ENCODE measurements around the gene LRMDA.

- TF ChIP-seq ZNF449 (tag by site-specific recombination; IDR thresholded peaks at IDR 0.05) (no peak), PRDM4 (tag by site-specific recombination; IDR thresholded peaks at IDR 0.05) (no peak), CTCF (tag by site-specific recombination; IDR thresholded peaks at IDR 0.05) (no peak), MYNN (tag by site-specific recombination; IDR thresholded peaks at IDR 0.05; ENCODE audit: borderline replicate concordance) (no peak), ZNF610 (tag by site-specific recombination; IDR thresholded peaks at IDR 0.05; ENCODE audit: borderline replicate concordance) (no peak), ZNF174 (tag by site-specific recombination; IDR thresholded peaks at IDR 0.05) (no peak)
Observed at GRCh38 chr10:75974080-75974479, 542.7 kb downstream of the LRMDA start.
